GM18870 (cell line): Measurements from ENCODE around the gene ATP5PO.
"Not testable (repeated sequence)": the region's sequence is repeated elsewhere in the genome, so short reads cannot be mapped to it uniquely, and the experiment has no call there.

ENCODE experiments used
- ATAC-seq: cut with Tn5 transposase; IDR thresholded peaks from one replicate; pipeline ENCODE4 v1.9.1; 2021; ENCODE audit warnings: moderate library complexity; ENCODE audit not compliant: unreplicated experiment

ATP5PO gene

DNA sequence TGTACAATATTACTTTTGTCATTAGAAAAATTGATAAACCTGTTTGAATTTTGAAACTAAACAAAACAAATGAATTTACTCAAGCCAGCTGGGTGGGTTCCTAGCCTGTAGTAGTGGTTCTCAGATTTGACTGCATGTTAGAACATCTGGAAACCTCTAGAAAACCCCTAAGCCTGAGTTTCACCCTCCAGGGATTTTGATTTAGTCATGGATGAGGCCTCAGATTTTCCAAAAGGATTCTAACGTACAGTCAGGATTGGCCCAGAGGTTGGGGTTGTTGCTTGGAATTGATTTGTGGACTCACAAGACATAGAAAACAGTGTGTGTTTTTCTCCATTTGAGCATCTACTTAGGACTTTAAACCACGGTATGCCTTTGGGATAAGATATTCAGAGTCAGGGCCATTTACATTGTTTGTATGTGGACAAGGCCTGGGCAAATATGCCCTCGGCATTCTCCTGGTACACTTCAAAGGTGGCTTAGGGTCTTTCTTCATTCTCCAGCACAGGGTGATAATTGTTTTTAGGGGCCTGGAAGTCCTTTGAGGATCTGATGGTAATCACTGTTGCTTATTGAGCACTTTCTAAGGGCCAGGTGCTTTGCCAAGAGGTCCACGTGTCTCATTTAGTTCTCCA, 42.6 kb downstream of the ATP5PO start:
- no peak for ATAC-seq

DNA sequence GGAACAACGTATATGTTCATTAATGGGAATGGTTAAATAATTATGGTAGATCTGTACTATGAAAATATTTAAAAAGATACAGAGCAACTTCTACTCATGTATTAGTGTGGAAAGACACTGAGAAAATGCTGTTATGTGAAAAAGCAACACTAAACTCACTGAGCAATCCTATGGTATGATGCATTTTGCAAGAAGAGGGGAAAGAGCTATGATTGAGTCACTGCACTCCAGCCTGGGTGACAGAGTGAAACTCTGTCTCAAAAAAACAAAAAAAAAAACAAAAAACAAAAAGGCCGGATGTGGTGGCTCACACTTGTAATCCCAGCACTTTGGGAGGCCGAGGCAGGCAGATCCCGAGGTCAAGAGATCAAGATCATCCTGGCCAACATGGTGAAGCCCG, 44.4 kb downstream of the ATP5PO start:
- no peak for ATAC-seq

DNA sequence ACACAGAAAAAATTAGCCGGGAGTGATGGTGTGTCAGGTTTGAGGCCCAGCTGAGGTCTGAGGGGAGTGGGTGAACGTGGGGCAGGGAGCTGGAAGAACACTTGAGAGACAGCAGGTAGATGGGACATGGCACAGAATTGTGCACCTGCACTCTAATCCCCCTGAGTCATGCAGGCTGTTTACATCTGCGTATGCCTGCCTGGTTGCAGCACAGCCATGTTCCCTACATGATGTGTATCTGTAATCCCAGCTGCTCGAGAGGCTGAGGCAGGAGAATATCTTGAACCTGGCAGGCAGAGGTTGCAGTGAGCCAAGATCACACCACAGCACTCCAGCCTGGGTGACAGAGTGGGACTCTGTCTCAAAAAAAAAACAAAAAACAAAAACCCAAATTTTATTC, 44.8 kb downstream of the ATP5PO start:
- ATAC-seq, result no peak

DNA sequence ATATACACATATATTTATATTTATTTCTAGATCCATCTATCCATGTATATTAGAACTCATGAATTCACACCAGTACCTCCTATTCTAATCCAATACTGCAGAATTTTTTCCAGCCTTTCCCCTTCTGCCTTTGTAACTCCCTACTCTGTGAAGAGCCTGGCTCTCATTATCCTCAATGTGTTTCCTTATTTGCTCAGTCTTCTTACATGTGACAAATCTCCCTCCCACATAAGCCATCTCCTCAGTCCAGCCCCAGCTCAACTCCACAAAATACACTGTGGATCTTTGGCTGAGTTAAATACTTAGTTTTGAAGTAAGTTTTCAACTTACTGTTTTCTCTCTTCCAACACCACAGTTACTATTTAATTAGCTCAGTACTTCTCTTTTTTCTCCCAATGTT, 45.7 kb downstream of the ATP5PO start:
- no peak for ATAC-seq

DNA sequence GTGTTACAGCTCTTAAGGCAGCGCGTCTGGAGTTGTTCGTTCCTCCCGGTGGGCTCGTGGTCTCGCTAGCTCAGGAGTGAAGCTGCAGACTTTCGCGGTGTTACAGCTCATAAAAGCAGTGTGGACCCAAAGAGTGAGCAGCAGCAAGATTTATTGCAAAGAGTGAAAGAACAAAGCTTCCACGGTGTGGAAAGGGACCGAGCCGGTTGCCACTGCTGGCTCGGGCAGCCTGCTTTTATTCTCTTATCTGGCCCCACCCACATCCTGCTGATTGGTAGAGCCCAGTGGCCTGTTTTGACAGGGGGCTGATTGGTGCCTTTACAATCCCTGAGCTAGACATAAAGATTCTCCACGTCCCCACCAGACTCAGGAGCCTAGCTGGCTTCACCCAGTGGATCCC, 47.7 kb downstream of the ATP5PO start:
- not testable (repeated sequence) for ATAC-seq

DNA sequence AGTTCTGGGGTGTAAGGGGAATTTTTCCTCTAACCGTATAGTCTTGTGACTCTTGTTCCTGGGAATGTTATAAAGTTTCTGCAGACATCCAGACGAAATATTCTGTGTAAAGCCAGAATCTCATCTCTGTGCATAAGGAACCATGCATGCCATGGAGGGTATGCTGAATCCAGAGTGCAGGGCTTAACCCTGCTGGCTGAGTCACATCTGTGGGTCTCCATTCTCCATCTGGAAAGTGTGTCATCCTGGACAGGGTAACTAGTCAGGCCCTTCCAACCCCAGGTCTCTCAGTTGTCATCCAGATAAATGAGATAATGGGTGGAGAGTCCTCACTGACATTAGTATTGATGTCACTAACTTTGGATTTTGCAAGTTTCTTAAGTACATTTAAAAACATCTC, 48.8 kb downstream of the ATP5PO start:
- ATAC-seq, result no peak

DNA sequence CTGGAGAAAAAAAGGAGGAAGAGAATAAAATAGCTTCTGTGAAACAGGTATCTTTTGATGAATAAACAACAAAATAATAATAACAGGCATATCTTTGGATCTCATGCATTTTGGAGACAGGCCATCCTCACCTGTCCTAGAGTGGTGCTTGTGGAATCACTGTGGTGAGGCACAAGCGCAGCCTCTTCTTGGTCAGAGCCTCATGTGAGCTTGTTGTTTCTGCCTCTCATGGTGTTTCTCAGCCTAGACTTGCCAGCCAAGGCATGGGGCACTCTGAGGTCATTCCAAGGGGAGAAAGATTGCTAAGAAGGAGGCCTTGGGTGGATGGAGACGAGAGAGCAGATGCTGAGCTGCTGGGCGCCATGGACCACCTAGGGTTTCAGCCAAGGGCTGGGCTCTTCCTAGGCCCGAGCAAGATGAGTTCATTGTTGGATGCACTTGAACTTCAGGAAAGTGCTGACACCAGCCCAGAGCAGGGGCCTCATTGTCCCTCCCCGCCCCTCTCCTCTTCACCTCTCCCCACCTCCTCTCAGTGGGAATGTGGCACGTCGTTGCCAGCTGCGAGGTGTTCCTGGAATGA, 49.5 kb downstream of the ATP5PO start:
- ATAC-seq, result no peak

DNA sequence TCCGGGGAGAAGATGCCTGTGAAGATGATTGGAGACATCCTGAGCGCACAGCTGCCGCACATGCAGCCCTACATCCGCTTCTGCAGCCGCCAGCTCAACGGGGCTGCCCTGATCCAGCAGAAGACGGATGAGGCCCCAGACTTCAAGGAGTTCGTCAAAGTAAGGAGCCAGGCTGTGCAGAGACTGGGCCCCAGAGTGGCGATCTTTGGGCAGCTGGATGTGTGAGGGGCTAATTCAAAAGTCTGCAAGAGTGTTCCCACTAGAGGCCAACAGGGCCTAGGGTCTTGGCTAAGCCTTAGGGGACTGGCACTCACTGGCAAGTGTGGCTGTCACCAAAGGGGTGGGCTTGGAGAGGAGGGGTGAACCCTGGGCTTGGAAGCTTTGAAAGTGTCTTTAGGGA, 50.4 kb downstream of the ATP5PO start:
- no peak for ATAC-seq

DNA sequence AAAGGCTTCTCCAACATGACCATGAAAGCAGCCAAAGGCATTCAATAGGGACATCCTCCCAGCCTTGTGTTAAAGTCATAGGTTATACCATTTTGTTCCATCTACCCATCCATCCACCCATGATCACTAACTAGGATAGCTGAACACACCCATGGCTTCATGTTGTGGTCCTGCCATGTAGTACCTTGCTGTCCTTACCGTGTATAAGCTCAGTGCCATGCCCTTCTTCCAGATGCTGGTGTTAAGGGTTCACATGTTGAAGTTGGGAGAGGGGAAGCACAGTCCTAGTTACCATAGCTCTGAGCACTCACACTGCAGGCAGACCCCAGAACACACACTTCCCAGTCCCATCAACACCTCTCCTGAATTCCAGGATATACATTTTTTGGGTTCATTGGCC, 51.5 kb downstream of the ATP5PO start:
- no peak for ATAC-seq

DNA sequence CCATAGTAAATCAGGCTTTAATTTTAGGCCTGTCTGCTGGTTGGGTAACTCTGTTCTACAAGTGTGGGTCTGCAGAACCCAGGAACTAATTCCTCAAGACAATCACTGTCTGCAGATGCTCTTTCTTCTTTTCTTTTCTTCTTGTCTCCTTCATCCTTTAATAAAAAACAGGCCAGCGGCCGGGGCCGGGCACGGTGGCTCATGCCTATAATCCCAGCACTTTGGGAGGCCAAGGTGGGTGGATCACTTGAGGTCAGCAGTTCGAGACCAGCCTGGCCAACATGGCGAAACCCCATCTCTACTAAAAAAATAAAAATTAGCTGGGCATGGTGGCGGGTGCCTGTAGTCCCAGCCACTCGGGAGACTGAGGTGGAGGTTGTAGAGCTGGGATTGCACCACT, 52.4 kb downstream of the ATP5PO start:
- not testable (repeated sequence) for ATAC-seq

DNA sequence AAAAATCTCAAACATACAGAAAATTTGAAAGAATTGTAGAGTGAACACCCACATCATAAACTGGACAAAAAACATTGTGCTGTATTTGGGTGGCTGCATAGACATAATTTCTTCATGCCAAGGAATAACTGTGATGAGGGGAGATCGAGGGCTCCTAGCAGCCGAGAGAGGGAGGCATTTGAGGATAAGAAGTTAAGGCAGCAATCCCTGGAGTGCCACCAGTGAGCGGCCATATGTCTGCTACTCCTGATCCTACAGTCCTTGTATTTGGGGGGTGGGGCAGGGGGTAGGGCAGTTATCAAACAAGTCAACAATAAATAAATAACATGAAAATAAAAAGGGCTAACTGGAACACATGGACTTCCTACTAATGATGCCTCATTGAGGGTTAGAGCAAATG, 54.5 kb downstream of the ATP5PO start:
- ATAC-seq, result no peak

DNA sequence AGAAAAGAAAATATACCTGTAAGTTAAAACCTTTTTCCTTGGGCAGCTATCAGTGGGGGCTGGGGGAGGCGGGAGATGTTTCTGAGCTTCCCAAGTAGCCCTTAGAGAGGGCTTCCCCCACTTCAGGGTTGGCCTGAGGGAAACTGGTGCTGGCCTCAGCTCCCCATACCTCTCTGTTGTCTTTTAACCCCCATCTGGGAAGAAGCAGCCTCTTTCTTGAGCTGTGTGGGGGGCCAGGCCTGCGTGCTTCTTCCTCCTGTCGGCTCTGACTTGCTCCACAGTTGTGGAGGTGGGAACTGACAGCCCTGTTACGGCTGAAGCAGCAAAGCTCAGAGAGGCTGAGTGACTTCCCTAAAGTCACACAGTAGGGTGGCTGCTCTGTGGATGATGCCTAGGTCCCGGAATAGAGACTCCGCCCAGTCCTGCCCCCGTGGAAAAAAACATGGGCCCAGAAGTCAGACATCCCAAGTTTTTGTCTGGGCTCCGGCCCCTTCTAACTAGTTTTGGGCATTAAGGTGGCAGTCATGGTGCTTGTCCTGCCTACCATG, 55.2 kb downstream of the ATP5PO start:
- ATAC-seq, result no peak

DNA sequence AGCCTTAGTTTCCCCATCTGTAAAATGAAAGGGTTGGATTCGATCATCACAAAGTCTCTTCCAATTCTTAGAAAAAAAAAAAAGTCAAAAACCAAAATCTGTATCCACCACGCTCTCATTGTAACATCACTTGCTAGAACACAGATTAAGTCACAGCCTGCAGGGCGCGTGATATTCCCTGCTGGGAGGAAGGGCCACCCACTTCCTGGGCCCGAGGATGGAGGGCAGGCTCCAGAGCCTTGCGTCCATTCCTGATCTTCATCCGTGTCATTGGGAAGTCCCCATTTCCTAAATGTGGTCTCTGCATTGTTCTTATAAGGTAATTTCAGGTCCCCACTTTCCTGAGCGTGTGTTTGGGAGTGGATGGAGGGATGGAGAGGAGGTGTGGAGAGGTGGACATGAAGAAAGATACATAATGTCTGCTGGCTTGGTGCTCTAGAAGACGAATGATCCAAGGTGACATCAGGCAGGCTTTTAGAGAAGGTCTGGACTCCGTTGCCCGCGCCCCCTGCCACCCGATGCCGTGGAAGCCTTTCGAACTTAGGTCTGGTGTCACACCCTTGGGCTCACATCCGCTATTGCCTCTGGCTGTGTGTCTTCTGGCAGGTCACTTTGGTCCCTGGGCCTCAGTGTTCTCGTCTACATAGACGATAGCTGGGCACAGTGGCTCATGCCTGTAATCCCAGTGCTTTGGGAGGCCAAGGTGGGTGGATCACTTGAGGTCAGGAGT, 56.1 kb downstream of the ATP5PO start:
- no peak for ATAC-seq

DNA sequence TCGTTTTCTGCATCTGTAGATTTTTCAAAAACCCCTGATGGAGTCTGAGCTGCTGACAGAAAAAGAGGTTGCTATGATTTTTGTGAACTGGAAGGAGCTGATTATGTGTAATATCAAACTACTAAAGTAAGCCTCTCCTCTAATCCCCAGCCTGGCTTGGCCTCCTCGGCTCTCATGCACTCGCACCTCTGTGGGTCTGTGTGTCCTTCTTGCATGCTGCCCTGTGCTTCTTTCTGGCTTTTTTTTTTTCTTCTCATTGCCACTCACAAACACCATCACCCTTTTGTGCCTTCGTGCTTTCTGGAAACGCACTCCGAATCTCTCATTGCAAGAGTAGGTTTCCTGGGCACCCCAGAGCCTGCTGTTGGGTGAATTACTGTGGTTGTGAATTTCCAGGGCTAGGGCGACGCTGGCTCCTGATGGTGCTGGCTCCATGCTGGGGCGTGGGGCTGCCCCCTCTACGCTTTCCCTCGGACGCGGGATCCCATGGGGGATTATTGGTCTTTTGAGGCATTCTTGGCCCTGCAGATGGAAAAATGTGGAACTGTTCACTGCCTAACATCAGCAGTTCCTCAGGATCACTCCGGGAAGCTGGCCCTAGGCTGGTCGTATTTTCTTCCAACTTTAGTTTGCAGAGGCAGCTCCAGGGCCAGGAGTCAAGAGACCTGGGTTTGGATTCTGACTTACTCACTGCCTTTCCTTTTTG, 56.8 kb downstream of the ATP5PO start:
- no peak for ATAC-seq

DNA sequence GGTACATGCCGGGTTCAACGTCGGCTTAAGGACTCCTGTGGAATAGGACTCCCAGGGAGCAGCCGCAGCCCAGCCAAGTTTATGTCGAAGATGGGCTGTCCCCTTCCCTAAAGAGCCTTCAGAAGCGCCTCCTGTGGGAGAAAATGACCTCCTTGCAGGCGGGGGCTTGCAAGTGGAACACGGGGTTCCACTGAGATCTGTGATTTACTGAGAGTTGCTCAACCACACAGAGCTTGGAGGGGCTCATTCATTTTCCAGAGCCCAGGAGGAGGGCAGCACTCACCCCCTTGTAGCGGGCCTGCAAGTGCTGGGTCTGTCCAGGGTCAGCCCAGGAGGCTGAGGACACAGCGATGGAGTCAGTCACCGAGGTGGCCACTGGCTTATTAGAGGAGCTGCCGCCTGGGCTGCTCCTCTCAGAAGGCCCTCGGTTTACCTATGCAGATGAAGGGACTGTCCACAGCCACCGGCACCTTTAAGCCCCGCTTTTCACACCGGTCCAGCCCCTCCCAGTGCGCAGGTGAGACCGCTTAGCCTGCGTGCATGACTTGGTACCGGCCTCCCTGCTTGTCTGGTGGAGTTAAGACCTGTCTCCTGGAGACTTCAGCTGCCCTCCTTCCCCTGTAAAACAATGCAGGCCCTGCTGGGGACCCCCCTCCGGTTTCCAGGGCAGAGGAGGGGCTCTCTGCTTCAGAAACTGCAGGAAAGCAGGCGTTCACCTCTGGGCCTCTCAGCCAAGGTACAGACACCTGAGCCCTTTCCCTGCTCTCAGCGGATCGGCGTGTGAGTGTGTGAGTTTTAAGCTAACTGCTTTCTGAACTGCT, 57.5 kb downstream of the ATP5PO start:
- no peak for ATAC-seq

DNA sequence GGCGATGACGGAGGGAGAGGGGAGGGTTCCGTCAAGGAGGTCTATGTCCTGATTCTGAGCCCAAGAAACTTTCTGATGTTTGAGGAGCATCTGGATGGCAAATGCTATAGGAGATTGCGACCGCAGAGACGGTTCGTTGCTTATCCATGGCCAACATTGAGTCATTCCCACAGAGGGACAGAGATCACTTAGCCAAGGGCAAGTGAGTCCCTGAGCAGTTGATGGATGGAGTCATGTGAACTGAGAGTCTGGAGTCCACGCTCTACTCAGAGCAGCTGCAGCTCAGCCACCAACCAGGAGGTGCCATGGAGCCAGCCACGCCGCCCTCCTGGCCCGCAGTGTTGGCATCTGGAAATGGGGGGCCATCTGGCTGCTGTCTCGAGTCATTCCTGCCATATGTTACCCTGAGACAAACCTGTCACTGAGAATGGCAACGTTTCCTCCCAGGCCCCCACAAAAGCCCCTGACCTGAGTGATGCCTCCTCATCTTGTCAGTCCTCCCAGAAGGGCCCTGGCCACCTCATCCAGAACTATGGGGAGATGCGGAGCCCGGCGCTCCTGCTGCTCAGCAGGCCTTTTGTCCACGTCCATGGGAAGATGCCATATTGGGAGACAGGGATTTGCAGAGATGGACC, 58.6 kb downstream of the ATP5PO start:
- no peak for ATAC-seq

DNA sequence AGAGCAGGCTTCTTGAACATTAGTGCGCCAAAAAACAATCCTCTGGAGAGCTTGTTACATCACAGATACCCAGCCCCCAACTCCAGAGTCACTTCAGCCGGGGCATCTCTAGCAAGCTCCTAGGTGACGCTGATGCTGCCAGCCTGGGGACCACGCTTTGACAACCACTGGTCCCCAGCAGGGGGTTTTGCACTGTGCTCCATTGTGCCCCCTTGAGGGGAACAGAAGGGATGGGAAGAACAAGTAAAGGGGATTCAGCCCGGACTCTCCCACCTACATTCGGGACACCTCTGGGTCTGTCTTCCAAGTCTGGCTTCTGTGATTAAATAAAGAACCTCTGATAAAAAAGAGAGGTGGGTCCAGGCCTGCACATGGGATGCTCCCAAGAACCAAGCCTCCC, 60.4 kb downstream of the ATP5PO start:
- ATAC-seq, result no peak

DNA sequence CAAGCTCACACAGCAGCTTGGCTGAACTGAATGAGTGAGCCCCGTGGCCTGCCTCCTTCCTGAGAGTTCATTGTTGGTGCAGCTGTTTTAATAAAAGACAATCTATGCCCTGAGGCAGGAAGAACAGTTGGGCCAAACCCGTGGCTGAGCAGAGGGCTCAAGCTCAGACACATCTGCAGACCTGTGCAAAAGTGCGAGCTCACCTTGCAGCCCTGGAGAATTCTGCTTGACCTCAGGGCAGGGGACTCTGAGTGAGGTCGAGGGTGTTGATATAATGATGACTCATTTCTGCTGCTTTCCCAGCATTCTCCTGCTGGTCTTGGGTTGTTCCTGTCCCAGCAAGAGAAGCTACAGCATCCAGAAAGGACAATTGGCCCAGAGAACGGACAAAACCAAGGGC, 61.0 kb downstream of the ATP5PO start:
- no peak for ATAC-seq
